ENCODE measurements around the gene OBI1.
A peak's percentile ranks its signal among the peaks of the same experiment; 100 is the strongest.

Gene OBI1, protein sequence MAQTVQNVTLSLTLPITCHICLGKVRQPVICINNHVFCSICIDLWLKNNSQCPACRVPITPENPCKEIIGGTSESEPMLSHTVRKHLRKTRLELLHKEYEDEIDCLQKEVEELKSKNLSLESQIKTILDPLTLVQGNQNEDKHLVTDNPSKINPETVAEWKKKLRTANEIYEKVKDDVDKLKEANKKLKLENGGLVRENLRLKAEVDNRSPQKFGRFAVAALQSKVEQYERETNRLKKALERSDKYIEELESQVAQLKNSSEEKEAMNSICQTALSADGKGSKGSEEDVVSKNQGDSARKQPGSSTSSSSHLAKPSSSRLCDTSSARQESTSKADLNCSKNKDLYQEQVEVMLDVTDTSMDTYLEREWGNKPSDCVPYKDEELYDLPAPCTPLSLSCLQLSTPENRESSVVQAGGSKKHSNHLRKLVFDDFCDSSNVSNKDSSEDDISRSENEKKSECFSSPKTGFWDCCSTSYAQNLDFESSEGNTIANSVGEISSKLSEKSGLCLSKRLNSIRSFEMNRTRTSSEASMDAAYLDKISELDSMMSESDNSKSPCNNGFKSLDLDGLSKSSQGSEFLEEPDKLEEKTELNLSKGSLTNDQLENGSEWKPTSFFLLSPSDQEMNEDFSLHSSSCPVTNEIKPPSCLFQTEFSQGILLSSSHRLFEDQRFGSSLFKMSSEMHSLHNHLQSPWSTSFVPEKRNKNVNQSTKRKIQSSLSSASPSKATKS

DNA sequence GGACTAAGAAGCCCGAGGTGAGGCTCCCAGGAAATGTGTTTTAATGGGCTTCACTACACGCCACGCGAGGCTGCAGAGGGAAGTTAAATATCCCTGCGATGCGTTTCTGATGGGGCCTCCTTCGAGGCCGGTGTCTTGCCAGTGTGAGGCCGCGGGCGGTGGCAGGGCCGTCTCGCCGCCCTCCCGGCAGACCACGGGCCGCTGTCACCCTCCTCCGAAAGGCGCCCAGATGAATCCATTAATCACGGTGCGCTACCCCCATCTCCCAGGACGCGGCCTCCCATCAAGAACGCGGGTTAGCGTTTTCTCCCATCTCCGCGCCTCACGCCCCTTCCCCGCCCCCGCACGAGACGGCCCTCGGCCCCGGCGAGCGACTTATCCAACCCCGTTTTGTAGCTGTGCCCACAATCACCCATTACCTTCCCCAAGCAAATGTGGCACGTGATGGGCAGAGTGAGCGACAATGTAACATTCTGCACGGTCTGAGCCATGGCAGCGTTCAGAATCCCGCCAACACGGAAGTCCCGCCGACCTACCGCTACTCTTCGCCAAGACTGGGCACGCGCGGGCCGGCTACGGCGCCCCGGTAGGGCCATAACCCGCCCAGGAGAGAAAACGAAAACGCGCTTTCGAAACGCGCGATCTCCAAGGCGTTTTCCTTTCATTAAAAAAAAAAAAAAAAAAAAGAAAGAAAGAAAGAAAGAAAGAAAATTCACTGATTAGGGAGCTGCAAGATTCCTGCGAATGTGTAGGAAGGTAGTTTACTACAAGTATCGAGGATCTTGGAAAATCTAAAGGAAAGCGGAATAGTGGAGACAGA is at the start of gene OBI1:
Gene OBI1, minus strand, starts transcription at position 526 of the 820 bp plus-strand sequence. Its CDS starts 35 bp downstream, at position 491.
- peak; percentile 93 for DNase-seq (ENCODE audit: low spot score)

GRCh38 chr13:78701383-78701782 is 42.4 kb upstream of the OBI1 start:
- no peak for DNase-seq (ENCODE audit: low spot score)

GRCh38 chr13:78700121-78700910 is 41.4 kb upstream of the OBI1 start:
- DNase-seq (ENCODE audit: low spot score): no peak

DNA sequence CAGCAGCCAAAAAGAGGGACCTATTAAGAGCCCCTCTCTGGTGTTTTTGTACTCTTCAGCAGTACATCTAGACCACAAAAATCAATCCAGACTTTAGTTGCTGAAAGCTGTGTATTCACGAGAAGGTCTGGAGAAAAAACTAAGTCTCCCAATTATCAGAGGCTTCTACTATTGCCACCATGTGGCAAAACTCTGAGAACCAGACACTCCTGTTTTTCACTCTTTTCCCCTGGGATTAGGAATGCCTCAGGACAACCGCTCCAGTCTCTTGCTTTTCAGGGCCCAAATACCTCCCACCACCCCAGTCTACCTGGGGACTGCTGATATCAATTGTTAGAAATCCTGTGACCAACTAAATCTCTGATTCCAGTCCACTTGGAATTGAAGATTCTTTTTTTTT is 30.1 kb upstream of the OBI1 start:
- no peak for DNase-seq (ENCODE audit: low spot score)

DNA sequence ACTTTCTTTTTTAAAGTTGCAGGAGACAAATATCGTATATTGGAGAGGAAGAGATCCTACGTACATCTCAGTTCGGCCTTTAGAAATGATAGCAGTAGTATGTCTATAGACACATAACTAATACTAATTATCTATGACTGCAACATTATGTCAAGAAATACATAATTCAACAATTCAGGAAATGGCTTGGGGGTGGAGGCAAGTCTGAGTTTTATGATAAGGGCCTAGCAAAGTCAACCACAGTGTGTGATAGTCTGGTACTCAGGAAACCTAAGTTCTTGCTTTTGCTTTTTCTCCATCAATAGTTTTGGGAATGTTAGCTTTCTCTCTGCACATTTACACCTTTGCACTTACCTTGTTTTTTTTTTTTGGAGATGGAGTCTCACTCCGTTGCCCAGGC is 27.5 kb upstream of the OBI1 start:
- DNase-seq (ENCODE audit: low spot score): no peak

DNA sequence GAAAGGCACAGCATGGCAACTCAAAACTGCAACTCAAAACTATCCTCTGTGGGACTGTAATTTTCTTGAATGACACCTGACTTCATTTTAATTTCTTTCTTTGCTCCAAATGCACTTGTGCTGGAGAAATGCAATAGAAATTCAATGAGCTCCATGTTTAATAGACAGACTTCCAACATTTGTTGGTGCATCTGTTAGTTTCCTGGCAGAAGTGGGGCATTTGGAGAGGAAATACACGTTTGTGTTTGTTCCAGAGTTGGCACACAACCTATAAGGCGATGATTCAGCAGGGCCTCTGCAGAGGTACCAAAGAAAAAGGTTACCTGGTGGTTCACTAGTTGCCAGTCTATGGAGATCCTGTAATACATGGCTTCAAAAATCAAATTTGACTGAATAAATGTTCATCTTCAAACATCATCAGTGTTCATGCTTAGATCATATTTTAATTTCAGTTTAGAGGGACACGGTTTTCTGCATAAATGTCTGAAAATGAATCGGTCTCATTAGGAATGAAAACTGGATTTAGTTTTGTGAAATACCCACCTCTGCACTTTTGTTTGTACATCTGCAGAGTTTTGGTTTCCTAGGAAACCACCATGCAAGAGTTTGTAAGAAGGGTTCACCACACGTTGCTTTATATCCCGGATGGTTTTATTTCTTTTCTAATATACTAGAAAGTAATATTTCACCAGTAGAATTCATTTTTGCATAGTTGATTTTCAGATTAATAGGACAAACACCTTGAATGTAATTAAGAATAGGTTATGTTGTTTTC is 21.8 kb upstream of the OBI1 start:
- no peak for DNase-seq (ENCODE audit: low spot score)

DNA sequence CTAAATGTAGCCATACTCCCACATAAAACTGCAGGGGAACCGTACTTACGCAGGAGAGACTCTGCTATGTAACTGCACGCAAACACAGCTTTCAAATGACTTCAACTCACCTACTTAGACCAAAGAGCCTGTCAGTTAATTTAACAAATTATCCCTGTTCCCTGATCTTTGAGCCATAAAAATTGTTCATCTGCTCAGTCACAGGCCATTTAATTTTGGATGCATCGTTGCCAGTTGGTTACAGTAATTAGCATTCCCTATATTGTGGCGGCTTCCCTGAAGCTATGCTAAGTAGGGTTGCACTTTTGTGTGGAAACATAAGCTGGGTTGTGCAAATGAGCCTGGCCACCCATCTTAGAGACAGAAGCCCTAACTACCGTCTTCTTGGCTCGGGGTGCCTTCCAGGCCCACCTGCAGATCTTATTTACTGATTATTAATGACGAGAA is 21.2 kb upstream of the OBI1 start:
- DNase-seq (ENCODE audit: low spot score): no peak

DNA sequence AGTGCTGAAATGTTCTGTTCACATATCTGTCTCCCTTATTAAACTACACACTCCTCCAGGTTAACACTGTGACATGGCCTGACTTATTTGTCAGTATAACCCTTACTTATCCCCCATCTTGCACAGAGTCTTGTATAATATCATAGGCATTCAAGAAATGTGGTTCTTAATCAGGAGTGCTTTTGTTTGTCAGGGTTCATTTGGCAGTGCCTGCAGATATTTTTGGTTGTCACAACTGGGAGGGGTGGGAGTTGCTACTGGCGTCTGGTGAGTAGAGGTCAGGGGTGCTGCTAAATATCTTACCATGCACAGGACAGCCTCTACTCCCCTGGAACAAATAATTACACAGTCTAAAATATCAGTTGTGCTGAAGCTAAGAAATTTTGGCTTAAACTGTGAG is 20.4 kb upstream of the OBI1 start:
- no peak for DNase-seq (ENCODE audit: low spot score)

- DNase-seq (ENCODE audit: low spot score): no peak
These were observed 16.2 kb upstream of the OBI1 start for GRCh38 chr13:78675112-78675511.

GRCh38 chr13:78674638-78675037 is 15.7 kb upstream of the OBI1 start:
- no peak for DNase-seq (ENCODE audit: low spot score)

- DNase-seq (ENCODE audit: low spot score): no peak
These were observed 3.5 kb upstream of the OBI1 start for GRCh38 chr13:78662467-78662866.

- no peak for DNase-seq (ENCODE audit: low spot score)
These were observed 1.5 kb upstream of the OBI1 start for GRCh38 chr13:78660495-78660857.

DNA sequence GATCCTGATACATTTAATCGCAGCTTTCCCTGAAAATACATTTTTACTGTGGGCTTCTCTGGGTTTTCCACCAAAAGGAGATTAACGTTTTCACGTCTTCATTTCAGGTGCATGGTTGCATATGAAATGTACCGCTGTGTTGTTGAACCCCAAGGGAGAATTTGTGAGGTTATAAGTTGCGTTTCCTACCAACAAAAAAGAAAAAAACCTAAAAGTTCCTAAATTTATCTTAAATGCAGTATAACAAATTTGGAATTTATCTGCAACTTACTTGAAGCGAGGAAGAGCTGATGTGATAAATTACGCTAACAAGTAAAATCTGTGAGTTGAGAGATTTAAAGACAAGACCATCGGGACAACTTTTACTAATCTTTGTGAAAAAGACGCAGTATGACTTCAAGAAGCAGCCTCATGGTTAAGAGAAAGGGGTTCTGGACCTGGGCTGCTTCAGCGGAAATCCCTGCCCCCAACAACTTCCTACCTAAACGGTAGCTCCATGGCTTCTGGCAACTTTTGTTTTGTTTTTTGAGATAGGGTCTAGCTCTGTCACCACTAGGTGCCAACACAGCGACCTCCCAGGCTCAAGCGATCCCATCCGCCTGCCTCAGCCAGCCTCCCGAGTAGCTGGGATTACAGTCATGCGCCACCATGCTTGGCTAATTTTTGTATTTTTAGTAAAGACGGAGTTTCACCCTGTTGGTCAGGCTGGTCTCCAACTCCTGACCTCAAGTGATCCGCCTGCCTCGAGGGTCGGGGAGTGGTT is 958 bp upstream of the OBI1 start:
- no peak for DNase-seq (ENCODE audit: low spot score)

DNA sequence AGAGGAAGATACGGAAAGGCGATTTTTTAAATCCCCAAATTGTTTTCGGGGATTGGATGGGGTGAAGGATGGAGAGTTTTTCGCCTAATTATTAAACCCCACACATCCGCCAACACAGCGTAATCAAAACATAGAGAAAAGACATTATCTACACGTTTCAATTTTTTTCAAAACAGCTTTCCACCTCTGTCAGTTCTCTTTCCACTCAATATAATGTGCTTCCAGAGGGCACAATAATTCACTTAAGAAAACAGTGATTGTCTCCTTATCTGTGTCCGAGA is 435 bp upstream of the OBI1 start:
- DNase-seq (ENCODE audit: low spot score): no peak

DNA sequence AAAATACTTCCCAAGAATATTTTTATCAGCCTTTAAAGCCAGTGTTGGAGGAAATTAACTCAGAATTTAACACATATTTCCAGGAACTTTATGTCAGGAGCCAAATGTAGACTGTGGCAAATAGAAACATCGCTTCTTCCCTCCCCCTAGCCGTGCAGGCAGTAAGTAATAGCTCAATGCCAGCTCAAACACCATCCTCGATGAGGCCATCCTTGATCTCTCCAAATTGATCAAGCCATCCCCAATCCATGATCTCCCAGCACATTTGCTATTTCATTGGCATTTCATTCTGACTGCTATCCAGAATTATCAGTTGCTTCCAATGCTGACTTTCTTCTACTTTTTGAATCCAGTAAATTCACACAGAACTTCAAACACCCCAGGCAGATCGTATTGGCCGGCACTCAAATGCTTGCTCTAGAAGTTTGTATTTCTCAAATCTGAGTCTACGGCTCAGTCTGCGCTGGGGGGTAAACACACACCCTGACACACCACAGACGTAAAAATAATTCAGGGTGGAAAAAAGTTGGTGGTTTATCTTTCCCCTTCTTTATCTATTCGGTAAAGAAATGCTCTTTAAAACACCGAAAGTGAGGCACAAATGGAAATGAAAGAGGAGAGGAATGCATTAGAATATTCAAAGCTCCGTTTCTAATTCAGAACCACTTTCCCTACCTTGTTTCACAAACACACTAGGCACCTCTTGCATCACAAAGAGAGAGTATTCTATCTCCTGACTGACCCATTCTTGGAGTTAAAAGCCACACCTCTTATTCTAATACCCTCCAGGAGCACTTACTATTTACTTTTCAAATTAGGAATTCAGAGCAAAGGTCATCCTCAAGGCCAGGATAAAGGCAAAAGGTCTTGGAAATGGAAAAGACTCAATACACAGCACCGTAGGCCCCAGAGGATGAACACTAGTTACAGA is 991 bp downstream of the OBI1 start:
- no peak for DNase-seq (ENCODE audit: low spot score)

DNA sequence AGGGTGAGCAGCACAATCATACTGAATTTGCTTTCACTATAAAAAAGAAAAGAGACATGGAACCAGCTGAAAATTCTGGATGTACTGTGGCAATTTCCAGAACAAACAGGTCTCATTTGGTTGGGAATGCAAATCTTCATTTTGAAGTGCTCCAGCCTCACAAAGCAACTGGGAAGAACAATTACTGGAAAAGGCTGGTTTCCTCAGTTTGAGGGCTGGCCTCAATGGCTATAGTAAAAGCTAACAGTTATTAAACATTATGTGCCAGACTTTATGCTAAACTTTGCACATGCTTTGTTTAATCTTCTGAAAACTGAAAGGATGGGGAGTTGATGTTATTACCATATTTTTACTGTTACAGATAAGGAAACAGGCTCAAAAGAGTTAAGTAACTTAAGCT is 3.0 kb downstream of the OBI1 start:
- DNase-seq (ENCODE audit: low spot score): no peak

DNA sequence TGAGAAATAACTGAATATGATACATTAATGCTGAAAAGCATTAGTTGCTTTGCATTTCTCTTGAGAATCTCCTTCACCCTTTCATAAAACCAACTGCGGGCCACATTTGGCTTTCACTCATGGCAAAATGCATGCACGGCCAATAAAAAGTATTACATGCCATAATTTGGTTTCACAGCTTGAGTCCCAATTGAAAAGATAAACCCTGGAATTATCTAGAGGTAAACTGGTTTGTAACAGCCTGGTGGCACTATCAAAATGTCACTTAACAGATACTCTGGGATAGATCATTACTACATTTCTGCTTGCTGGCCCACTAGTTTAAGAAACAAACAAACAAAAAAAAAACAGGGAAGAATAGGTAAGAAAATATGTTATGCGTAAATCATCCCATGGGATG is 3.9 kb downstream of the OBI1 start:
- no peak for DNase-seq (ENCODE audit: low spot score)

GRCh38 chr13:78652651-78653050 is 6.3 kb downstream of the OBI1 start:
- DNase-seq (ENCODE audit: low spot score): no peak

DNA sequence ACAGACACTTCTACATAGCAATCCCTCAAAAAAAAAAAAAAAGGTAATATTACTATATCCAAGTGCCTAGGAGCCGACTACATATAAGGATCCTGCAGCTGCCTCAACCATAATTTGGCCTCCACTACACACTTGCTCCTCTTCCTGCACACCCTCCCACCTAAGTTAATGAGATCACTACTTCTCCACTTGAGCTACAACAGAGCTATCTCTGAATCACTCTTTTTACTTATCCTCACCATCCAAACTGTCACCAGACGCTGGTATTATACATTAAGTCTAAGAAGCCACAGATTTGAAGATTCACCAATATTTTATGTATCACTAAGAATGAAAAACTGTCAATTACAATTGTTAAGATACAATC is 8.3 kb downstream of the OBI1 start:
- DNase-seq (ENCODE audit: low spot score): no peak

Measured in left forelimb (tissue), 1 donor.